Measurements from ENCODE around the gene CYB561.

DNA sequence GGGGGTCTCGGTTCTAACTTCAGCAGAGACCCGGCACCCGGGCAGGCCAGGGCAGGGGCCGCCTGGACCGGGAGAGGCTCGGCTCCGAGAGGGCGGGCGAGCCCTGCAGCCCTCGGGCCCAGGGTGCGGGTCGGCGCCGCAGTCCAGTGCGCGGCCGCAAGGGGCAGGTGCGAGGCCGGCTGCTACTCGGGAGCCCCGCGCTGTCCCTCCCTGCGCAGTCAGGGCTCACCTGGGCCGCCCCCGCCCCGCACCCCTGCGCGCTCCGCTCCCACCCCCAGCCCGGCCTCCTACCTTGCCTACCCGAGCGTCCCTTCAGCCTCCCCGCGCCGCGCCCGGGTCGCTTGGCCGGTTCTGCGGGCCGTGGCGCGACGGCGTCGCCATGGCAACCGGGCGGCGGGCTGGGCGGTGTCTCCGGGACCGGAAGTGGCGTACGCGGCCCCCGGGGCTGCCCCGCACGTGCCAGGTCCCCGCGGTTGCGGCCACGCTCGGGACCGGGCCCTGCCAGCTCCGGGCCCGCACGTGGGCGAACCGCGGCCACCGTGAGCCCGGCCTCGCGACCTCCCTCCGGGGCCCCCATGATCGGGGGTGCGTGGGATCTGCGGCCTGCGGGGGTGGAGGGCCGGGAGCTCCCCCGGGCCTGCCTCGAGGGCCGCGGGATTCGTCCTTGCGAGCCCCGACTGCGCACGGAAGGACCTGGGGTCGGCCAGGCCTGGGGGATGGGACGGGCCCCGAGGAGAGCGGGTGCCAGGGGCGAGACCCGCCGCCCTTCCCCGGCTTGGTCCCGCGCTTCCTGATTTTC is at the start of gene CYB561:
- TF ChIP-seq, protein P1, sequence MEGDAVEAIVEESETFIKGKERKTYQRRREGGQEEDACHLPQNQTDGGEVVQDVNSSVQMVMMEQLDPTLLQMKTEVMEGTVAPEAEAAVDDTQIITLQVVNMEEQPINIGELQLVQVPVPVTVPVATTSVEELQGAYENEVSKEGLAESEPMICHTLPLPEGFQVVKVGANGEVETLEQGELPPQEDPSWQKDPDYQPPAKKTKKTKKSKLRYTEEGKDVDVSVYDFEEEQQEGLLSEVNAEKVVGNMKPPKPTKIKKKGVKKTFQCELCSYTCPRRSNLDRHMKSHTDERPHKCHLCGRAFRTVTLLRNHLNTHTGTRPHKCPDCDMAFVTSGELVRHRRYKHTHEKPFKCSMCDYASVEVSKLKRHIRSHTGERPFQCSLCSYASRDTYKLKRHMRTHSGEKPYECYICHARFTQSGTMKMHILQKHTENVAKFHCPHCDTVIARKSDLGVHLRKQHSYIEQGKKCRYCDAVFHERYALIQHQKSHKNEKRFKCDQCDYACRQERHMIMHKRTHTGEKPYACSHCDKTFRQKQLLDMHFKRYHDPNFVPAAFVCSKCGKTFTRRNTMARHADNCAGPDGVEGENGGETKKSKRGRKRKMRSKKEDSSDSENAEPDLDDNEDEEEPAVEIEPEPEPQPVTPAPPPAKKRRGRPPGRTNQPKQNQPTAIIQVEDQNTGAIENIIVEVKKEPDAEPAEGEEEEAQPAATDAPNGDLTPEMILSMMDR (IDR thresholded peaks at IDR 0.05) = peak; percentile 59
- no peak for TF ChIP-seq ZFX (IDR thresholded peaks at IDR 0.05; ENCODE audit: borderline replicate concordance)
